DOHH2 (cell line): ENCODE data around the gene AKAP8L.

Experiments
- H3F3A ChIP-seq: fragments of 200-600 bp; sonication (generic), shearing (Covaris generic); 2 replicates; pipeline ENCODE4 v1.6.0; 2016; ENCODE audit warnings: antibody characterized with exemption, mild to moderate bottlenecking; ENCODE audit not compliant: control insufficient read depth, insufficient read depth
- H3K27ac ChIP-seq: fragments of 200-600 bp; sonication (generic); 2 replicates; pipeline ENCODE4 v1.5.1; 2014; ENCODE audit warnings: low read depth, mild to moderate bottlenecking, low read length, moderate library complexity
- H3K27me3 ChIP-seq: fragments of 200-600 bp; sonication (generic); 2 replicates; pipeline ENCODE4 v1.6.1; 2014; ENCODE audit warnings: mild to moderate bottlenecking, low read length, mixed read lengths; ENCODE audit not compliant: control insufficient read depth
- H3K36me3 ChIP-seq: fragments of 200-600 bp; sonication (generic); 2 replicates; pipeline ENCODE4 v1.6.1; 2014; ENCODE audit warnings: mild to moderate bottlenecking, low read length, moderate library complexity, mixed read lengths; ENCODE audit not compliant: control insufficient read depth
- H3K4me1 ChIP-seq: fragments of 200-600 bp; sonication (generic); 2 replicates; pipeline ENCODE4 v1.6.1; 2014; ENCODE audit warnings: mild to moderate bottlenecking, low read length, mixed read lengths; ENCODE audit not compliant: control insufficient read depth
- H3K4me2 ChIP-seq: fragments of 200-600 bp; sonication (generic); 2 replicates; pipeline ENCODE4 v1.6.0; 2014; ENCODE audit warnings: mild to moderate bottlenecking, low read length, moderate library complexity
- H3K4me3 ChIP-seq: fragments of 200-600 bp; sonication (generic); 2 replicates; pipeline ENCODE4 v1.5.1; 2014; ENCODE audit warnings: mild to moderate bottlenecking, low read length, mixed read lengths
- H3K79me2 ChIP-seq: fragments of 200-600 bp; sonication (generic); 2 replicates; pipeline ENCODE4 v1.6.1; 2014; ENCODE audit warnings: mild to moderate bottlenecking, low read length, mixed read lengths; ENCODE audit not compliant: control insufficient read depth
- H3K9me2 ChIP-seq: fragments of 200-600 bp; sonication (generic); replicated peaks from 2 replicates; pipeline ENCODE4 v1.6.1; 2014; ENCODE audit warnings: mild to moderate bottlenecking, low read length, mixed read lengths; ENCODE audit not compliant: control insufficient read depth
- H3K9me3 ChIP-seq: fragments of 200-600 bp; sonication (generic); 2 replicates; pipeline ENCODE4 v1.6.1; 2014; ENCODE audit warnings: antibody characterized with exemption, low read length, mixed read lengths; ENCODE audit not compliant: control insufficient read depth, insufficient read depth
- H4K20me1 ChIP-seq: fragments of 200-600 bp; sonication (generic); 2 replicates; pipeline ENCODE4 v1.6.0; 2014; ENCODE audit warnings: low read depth, mild to moderate bottlenecking, antibody characterized with exemption, low read length, moderate library complexity; ENCODE audit not compliant: control insufficient read depth, insufficient read depth
- CTCF ChIP-seq: fragments of 200-600 bp; sonication (generic); IDR thresholded peaks from one replicate; pipeline ENCODE4 v1.5.1; 2014; ENCODE audit warnings: antibody characterized with exemption, mild to moderate bottlenecking, low read depth, low read length; ENCODE audit not compliant: poor library complexity, severe bottlenecking
- EZH2phosphoT487 ChIP-seq: fragments of 200-600 bp; sonication (generic); IDR thresholded peaks from 2 replicates; pipeline ENCODE4 v1.6.1; 2017; ENCODE audit warnings: borderline replicate concordance, mild to moderate bottlenecking, antibody characterized with exemption, low read length, moderate library complexity, mixed read lengths

Gene AKAP8L

GRCh38 chr19:15436826-15437110 lies 18.0 kb upstream of the AKAP8L start:
- H3K4me2 ChIP-seq, result no peak overlapping the region
- TF ChIP-seq CTCF (no peak), EZH2phosphoT487 (no peak)
- H3K36me3 ChIP-seq, result peaks cover 4% of the 10 kb centered on the region; the same call in 1 of the 2 replicates
- H3K9me3 ChIP-seq, result no peaks in the 10 kb centered on the region
- H3K27me3 ChIP-seq, result no peaks in the 10 kb centered on the region
- peaks cover 2% of the 10 kb centered on the region for H4K20me1 ChIP-seq
- H3K79me2 ChIP-seq, result peaks cover 10% of the 10 kb centered on the region
- H3K27ac ChIP-seq, result no peak overlapping the region
- no peaks in the 10 kb centered on the region for H3K9me2 ChIP-seq
- H3K4me1 ChIP-seq, result peaks cover 9% of the 10 kb centered on the region
- no peak overlapping the region for H3K4me3 ChIP-seq
- no peaks in the 10 kb centered on the region for H3F3A ChIP-seq

GRCh38 chr19:15436012-15436825 lies 17.4 kb upstream of the AKAP8L start:
- Histone ChIP-seq H3K27ac (no peak overlapping the region), H3K79me2 (peaks cover 16% of the 10 kb centered on the region), H3F3A (no peaks in the 10 kb centered on the region), H3K9me2 (no peaks in the 10 kb centered on the region), H3K9me3 (no peaks in the 10 kb centered on the region), H4K20me1 (peaks cover 6% of the 10 kb centered on the region), H3K27me3 (no peaks in the 10 kb centered on the region), H3K4me3 (no peak overlapping the region), H3K36me3 (peaks cover 5% of the 10 kb centered on the region; the same call in 1 of the 2 replicates), H3K4me2 (no peak overlapping the region), H3K4me1 (peaks cover 14% of the 10 kb centered on the region)
- TF ChIP-seq EZH2phosphoT487 (no peak), CTCF (no peak)

- H3K4me3 ChIP-seq, result peak overlapping the region; percentile 86
- no peaks in the 10 kb centered on the region for H3K9me3 ChIP-seq
- no peak overlapping the region for H3K27ac ChIP-seq
- H3K9me2 ChIP-seq, result no peaks in the 10 kb centered on the region
- no peak for TF ChIP-seq CTCF
- no peak for TF ChIP-seq EZH2phosphoT487
- H3K36me3 ChIP-seq, result peaks cover 30% of the 10 kb centered on the region
- H3K27me3 ChIP-seq, result no peaks in the 10 kb centered on the region
- H3K79me2 ChIP-seq, result peaks cover 42% of the 10 kb centered on the region
- H3K4me1 ChIP-seq, result peaks cover 24% of the 10 kb centered on the region
- no peaks in the 10 kb centered on the region for H3F3A ChIP-seq
- peaks cover 9% of the 10 kb centered on the region for H4K20me1 ChIP-seq
- peak overlapping the region; percentile 99 for H3K4me2 ChIP-seq
Observed at GRCh38 chr19:15433519-15434069, 14.8 kb upstream of the AKAP8L start.
